CD4-positive, alpha-beta T cell treated with Interleukin-4 for 4 hours (primary cell): Measurements from ENCODE around the gene MMGT1.

ENCODE experiments used
- DNase-seq: peaks from one replicate; pipeline ENCODE4 v3.0.0-alpha.2; 2020

Gene MMGT1

GRCh38 chrX:135973548-135974278 lies at the start of gene MMGT1:
MMGT1 (minus strand) TSS chrX:135973988; CDS start chrX:135973675, 313 bp downstream.
- DNase-seq, result peak; percentile 83

DNA sequence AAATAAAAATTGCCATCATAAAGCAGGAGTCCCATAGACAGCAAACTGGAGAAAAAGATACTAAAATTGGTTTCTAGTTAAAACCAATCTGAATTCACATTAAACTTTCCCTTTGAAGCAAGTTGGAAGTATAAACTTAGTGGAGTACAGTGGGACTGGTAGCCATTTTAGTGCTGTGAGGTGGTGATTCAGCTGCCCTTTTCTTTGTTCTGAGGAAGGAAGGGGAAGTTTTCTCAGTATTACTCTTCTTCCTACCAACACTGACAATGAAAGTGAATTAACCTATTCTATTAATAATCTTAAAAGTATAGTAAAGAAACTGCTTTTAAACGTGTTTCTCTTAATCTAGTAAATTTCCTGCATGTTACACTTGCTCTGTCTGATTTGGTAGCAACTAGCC lies 48.1 kb upstream of the MMGT1 start:
- DNase-seq, result no peak

DNA sequence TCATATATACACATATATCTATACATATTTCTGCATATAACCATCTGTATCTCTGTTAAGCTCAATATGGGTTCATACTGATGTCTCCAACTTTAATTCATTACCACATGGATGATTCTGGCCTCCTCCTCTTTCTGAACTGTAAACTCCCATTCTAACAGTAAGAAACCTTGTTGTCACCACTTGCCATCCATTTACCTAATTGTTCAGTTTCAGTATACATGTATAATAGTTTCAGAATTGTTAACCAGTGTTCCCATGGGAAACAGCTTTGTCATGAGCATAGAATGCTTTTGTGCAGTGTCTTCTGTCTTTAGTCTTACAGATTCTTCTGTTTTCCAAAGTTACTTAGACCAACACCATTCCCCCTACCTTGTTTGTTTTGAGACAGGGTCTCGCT lies 47.4 kb upstream of the MMGT1 start:
- no peak for DNase-seq

DNA sequence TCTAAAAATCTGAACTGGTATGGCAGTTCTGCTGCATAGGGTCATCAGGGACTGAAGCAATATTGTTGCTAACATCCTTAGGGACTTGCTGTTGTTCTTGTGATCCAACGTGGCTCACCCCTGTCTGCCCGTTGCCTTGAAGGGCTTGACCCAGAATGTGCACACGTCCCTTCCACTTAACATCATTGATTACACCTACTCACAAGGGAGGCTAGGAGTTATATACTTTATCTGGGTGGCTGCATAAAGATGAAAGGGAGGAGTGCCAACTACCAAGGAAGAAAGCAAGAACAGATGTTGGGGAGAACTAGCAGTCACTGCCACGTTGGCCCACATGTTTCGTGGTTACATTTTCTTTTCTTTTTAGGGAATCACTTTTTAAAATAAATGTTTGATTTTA lies 45.4 kb upstream of the MMGT1 start:
- DNase-seq, result no peak

GRCh38 chrX:136016881-136017280 lies 43.1 kb upstream of the MMGT1 start:
- no peak for DNase-seq

DNA sequence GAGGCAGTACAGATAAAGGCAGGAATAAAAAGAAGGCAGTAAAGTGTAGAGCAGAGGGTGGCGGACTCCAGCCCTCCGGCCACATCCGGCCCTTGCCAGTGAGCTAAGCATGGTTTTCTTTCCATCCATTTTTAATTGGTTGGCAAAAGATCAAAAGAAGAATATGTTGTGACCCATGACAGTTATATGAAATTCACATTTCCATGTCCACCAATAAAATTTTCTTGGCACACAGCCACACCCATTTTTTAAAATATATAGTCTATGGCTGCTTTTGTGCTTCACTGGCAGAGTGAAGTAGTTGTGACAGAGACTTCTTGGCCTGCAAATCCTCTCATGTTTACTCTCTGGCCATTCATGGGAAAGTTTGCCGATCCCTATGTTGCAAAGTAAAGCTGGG lies 41.2 kb upstream of the MMGT1 start:
- DNase-seq, result no peak

- DNase-seq, result no peak
Measured at GRCh38 chrX:135988245-135988644, 14.5 kb upstream of the MMGT1 start.

GRCh38 chrX:135985973-135986310 lies 12.2 kb upstream of the MMGT1 start:
- no peak for DNase-seq

DNA sequence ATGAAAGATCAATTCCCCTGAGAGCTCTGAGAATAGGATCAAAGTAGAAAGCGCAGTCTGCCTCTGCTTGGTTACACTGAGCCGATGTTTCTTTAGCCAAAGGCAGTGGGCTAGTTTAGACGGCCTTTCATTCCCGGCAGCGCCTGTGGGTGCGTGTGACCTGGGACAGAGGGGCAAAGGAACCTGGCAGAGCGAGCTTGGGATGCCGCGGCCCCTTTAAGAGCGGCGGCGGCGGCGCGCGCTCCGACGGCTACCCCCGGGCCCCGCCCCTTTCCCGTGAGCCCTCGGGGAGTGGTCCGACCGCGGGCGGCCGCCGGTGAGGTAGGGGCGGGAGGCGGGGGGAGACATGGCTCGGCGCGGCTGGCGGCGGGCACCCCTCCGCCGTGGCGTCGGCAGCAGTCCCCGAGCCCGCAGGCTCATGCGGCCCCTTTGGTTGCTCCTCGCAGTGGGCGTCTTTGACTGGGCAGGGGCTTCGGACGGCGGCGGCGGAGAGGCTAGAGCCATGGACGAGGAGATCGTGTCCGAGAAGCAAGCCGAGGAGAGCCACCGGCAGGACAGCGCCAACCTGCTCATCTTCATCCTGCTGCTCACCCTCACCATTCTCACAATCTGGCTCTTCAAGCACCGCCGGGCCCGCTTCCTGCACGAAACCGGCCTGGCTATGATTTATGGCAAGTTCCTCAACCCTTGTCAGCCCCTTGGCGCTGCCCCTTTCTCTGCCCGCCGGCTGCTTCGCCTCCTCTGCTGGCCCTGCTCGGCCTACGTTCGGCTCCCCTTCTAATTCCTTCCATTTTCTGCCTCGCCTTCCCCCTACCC lies 11.6 kb upstream of the MMGT1 start, which contains the start of gene SLC9A6:
Gene SLC9A6, plus strand, starts transcription at position 279 of the 816 bp plus-strand sequence. Its CDS starts 224 bp downstream, at position 503.
- DNase-seq, result peak; percentile 56

DNA sequence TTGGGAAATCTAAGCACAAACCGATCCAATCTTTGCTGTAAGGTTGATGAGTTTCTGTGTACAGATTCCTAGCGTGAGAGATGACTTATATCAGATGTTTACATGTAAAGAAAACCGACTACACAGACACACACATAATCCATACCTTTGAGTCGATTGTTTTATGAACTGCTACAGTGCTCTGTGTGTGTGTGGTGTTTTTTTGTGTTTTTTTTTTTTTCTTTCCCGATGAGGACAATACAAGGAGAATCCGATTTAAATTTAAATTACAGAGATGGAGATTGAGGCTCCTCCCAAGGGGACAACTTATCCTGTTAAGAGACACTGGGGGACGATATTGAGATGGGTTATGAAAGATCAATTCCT lies 11.0 kb upstream of the MMGT1 start:
- DNase-seq, result no peak

GRCh38 chrX:135984256-135984655 lies 10.5 kb upstream of the MMGT1 start:
- DNase-seq, result no peak

- DNase-seq, result no peak
Measured at GRCh38 chrX:135982860-135983259, 9.1 kb upstream of the MMGT1 start.

DNA sequence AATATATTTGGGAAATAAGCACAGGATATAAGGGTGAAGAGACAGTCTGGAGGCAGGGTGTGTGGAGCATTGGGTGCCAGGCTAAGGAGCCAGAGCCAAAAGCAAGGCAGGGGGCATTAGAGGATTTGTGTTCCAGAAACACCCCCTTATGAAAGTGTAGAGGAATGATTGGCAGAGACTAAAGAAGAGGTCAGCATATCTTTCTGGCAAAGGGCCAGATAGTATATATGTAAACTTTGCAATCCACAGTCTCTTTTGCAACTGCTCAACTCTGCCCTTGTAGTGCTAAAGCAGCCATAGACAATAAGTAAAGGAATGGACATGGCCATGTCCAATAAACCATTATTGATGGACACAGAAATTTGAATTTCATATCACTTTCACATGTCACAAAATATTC lies 7.9 kb upstream of the MMGT1 start:
- DNase-seq, result no peak

DNA sequence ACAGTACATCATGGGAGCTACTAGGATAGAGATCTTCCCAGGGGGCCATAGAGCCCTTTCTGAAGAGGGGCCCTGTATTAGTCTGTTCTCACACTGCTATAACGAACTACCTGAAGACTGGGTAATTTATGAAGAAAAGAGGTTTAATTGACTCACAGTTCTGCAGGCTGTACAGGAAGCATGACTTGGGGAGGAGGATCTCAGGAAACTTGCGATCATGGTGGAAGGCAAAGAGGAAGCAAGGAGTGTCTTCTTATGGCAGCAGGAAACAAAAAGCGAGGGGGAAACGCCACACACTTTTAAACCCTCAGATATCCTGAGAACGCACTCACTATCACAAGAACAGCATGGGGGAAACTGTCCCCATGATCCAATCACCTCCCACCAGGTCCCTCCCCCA lies 7.2 kb upstream of the MMGT1 start:
- DNase-seq, result no peak

DNA sequence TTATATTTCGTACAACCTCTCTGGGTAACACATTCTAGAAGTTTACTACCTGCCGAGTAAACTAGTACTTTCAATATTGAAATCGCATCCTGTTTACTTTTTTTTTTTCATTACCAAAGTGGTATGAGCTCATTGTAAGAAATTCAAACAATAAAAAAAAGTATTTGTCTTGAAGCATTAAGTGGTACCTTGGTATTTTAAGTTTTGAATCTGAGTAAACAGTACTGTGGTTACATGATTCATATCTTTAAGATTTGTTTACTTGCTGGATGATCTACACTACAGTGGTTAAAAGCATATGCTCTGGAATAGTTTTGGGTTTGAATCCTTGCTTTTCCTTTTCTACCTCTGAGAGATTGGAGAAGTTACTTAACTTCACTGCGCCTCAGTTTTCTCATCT lies 3.8 kb upstream of the MMGT1 start:
- DNase-seq, result peak; percentile 14

DNA sequence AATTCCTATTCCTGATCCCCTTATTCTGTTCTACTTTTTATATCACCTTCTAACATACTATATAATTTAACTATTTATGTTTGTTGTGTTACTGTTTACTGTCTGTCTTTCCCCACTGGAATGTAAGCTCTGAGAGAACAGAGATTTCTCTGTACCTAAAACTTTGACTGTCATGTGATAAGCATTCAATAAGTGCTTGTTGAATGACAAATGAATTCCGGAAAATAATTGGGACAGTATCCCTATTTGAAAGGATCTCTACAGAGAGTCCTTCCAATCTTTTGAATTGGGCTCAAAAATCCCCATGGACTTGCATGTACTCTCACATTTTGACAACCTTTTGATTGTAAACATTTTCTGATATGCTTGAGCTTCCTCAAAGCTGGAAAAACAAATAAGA lies 1.6 kb upstream of the MMGT1 start:
- DNase-seq, result no peak

- DNase-seq, result peak; percentile 69
Measured at GRCh38 chrX:135974279-135974856, 580 bp upstream of the MMGT1 start.

DNA sequence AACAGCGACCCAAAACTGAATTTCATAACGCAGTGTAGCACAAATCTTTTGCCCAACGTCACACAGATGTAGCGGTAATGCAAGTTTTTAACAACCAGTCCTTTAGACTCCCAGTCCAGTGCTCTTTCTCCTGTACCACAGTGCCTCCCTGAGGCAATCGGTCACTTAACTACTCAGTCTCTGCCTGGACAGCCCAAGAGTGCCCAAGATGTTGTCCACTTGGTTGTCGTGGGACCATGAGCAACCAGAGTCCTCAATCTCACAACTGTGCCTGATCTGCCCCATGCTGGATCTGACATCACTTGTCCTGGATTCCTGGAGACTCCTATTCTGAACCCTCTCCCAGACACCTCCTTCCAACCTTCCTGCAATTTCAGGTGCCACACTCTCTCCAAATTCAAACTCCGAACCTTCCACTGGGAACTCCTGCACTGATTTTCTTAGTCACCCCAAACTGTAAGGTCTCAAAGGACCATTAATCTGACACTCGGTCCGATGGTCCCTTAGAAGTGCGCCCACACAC lies 702 bp downstream of the MMGT1 start:
- DNase-seq, result no peak

GRCh38 chrX:135951291-135951690 lies 22.5 kb downstream of the MMGT1 start:
- DNase-seq, result no peak

DNA sequence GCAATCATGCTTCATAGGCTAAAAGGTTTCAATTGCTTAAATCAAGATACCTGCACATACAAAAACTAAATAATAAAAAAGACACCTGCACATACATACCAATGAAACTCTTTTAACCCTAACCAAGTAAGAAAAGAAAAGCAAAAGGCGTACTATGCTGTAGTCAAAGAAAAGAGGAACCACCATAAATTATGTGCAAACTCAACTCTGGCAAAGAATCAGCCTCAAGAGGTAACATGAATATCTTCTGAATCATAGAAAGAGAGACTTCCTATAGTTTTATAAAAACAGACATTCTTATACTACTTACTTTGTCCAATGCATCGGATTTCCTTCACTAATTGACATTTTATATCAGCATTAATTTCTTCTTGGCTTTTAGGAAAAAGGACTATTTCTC lies 29.3 kb downstream of the MMGT1 start:
- DNase-seq, result no peak

GRCh38 chrX:135931644-135932487 lies 41.9 kb downstream of the MMGT1 start:
- DNase-seq, result peak; percentile 6

DNA sequence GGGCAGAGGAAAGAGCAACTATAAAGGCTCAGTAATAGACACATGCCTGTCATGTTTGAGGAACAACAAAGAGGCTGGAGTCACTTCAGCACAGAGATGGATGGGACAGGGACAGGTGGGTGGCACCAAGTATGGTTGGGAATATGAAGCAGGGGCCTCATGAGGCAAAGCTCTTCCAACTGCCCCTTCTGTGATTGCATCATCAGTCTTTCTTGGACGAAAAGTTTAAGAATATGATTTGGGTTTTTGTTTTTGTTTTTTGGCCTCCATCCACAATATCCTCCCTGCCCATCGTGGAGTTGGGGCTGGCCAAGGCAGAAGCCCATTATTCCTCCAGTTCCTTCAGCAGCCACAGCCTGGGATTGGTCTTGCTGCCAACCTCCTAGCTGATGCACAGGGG lies 45.9 kb downstream of the MMGT1 start:
- DNase-seq, result no peak

- no peak for DNase-seq
Measured at GRCh38 chrX:135923353-135923752, 50.4 kb downstream of the MMGT1 start.
